GM12878 (cell line): ENCODE results near the gene GTPBP4. TPM values are rescaled to one million over a fixed set of nuclear protein-coding genes. Genes with fewer than 3 reads are reported as not detected.
A peak's percentile ranks its signal among the peaks of the same experiment; 100 is the strongest.

Experiments used
- ASH2L ChIP-seq: fragments of 300-600, 200-600 bp; sonication (generic); IDR thresholded peaks from 2 replicates; pipeline ENCODE4 v1.6.1; 2017; ENCODE audit warnings: low read depth, mild to moderate bottlenecking, borderline replicate concordance
- BCL11A ChIP-seq: IDR thresholded peaks from 2 replicates; pipeline ENCODE4 v1.6.1; 2011; ENCODE audit warnings: low read depth, low read length
- BHLHE40 ChIP-seq, 2 experiments: fragments of 450-650 bp in 1 of 2; IDR thresholded peaks; 2 replicates each; pipeline ENCODE4 v1.6.1; 2011 to 2017; ENCODE audit warnings: low read depth in 2 of 2, borderline replicate concordance in 1 of 2, improper control_type of control experiment in 1 of 2, low read length in 1 of 2, mild to moderate bottlenecking in 1 of 2
- CBFB ChIP-seq: IDR thresholded peaks from 2 replicates; pipeline ENCODE4 v1.6.1; 2016; ENCODE audit warnings: antibody characterized with exemption, low read depth
- CREM ChIP-seq: IDR thresholded peaks from 2 replicates; pipeline ENCODE4 v1.6.1; 2014; ENCODE audit warnings: antibody characterized with exemption, low read depth
- FOXK2 ChIP-seq: fragments of 450-650 bp; IDR thresholded peaks from 2 replicates; pipeline ENCODE4 v1.6.1; 2017; ENCODE audit warnings: mild to moderate bottlenecking, moderate library complexity
- HCFC1 ChIP-seq: fragments of 150-350 bp; IDR thresholded peaks from 2 replicates; pipeline ENCODE4 v1.6.1; 2014; ENCODE audit warnings: low read length
- HDAC2 ChIP-seq: fragments of 200-600 bp; sonication (generic); IDR thresholded peaks from 2 replicates; pipeline ENCODE4 v1.6.1; 2017
- HDAC6 ChIP-seq: fragments of 200-600 bp; sonication (generic); IDR thresholded peaks from one replicate; pipeline ENCODE4 v1.8.0; 2017; ENCODE audit warnings: antibody characterized with exemption; ENCODE audit not compliant: unreplicated experiment
- HDGF ChIP-seq: fragments of 450-650 bp; IDR thresholded peaks from 2 replicates; pipeline ENCODE4 v1.6.1; 2016; ENCODE audit warnings: antibody characterized with exemption
- IRF4 ChIP-seq: IDR thresholded peaks from 2 replicates; pipeline ENCODE4 v1.6.1; 2011; ENCODE audit warnings: low read depth, low read length
- JUND ChIP-seq: IDR thresholded peaks from 2 replicates; pipeline ENCODE4 v1.6.1; 2012; ENCODE audit warnings: low read depth, mild to moderate bottlenecking, low read length, improper control_type of control experiment, moderate library complexity
- MYC ChIP-seq: IDR thresholded peaks from 2 replicates; pipeline ENCODE4 v1.6.1; 2011; ENCODE audit warnings: mild to moderate bottlenecking, low read length, moderate library complexity, inconsistent platforms; ENCODE audit not compliant: insufficient read depth, insufficient replicate concordance, insufficient read length, severe bottlenecking
- PAX8 ChIP-seq: fragments of 450-650 bp; IDR thresholded peaks from 2 replicates; pipeline ENCODE4 v1.6.1; 2017; ENCODE audit warnings: mild to moderate bottlenecking, moderate library complexity
- RBBP5 ChIP-seq: fragments of 200-600 bp; sonication (generic); conservative IDR thresholded peaks from 2 replicates; pipeline ENCODE4 v1.6.1; 2016
- SMAD5 ChIP-seq: IDR thresholded peaks from 2 replicates; pipeline ENCODE4 v1.6.1; 2016; ENCODE audit warnings: antibody characterized with exemption, low read depth
- SMARCA5 ChIP-seq: fragments of 450-650 bp; IDR thresholded peaks from 2 replicates; pipeline ENCODE4 v1.6.1; 2017; ENCODE audit warnings: mild to moderate bottlenecking
- SMC3 ChIP-seq: IDR thresholded peaks from 2 replicates; pipeline ENCODE4 v1.6.1; 2011; ENCODE audit warnings: low read length, improper control_type of control experiment, borderline replicate concordance
- TAF1 ChIP-seq: IDR thresholded peaks from 2 replicates; pipeline ENCODE4 v1.6.1; 2011; ENCODE audit warnings: mild to moderate bottlenecking, low read depth, low read length, borderline replicate concordance
- YY1 ChIP-seq: IDR thresholded peaks from 2 replicates; pipeline ENCODE4 v1.6.1; 2011; ENCODE audit warnings: low read depth, mild to moderate bottlenecking, low read length
- polyA plus RNA-seq, 11 experiments: library from polyadenylated mRNA; depleted of rRNA in 4 of 11; unstranded in 6 of 11; stranded (reverse) in 5 of 11; fragments of >200 nt; fragmentation: Nextera tagmentation in 4 of 11; fragmentation: Illumina TruSeq in 1 of 11; extraction: Ambion mirVana in 4 of 11; extraction: Trizol in 1 of 11; gene quantifications; 1 replicate in 1 of 11; 2 replicates in 10 of 11; pipeline versions ENCODE4 v1.2.1 to v1.2.3, GENCODE V29; 2011 to 2016; ENCODE audit warnings: inconsistent platforms in 2 of 11, missing spikeins in 2 of 11, low read depth in 1 of 11
- total RNA-seq, 4 experiments: library from RNA; depleted of rRNA in 3 of 4; stranded (reverse); fragments of >200 nt in 3 of 4; fragmentation: Illumina TruSeq in 1 of 4; extraction: Trizol in 1 of 4; gene quantifications; 2 replicates each; pipeline versions ENCODE4 v1.2.1 to v1.2.3, GENCODE V29; 2013 to 2021

GTPBP4 gene
- total and polyA plus RNA-seq, 10 of the 15 experiments (the other 5 are each of a cell fraction or from before 2014, with no cell fraction given): 58.5 to 118 (median 71.4) TPM

GRCh38 chr10:1056326-1057105, 68.3 kb downstream of the GTPBP4 start, which contains the start of gene WDR37 (continued):
- TF ChIP-seq BCL11A (no peak), MYC (peak; percentile 63), CREM (peak; percentile 61), HDGF (peak; percentile 82; the same call in 1 of the 2 replicates), SMAD5 (no peak; the same call in 1 of the 2 replicates), JUND (no peak), SMC3 (no peak), PAX8 (no peak), BHLHE40 (IDR thresholded peaks at IDR 0.05; ENCODE audit: borderline replicate concordance in 1 of 2, low read depth in 2 of 2, low read length in 1 of 2) (peak; percentile 29 to 78; a peak in 3 of 4 replicates), SMARCA5 (peak; percentile 72), RBBP5 (peak; percentile 17; the same call in 1 of the 2 replicates), HDAC2 (no peak), TAF1 (peak; percentile 45; the same call in 1 of the 2 replicates), YY1 (peak; percentile 93), HDAC6 (no peak), ASH2L (peak; percentile 61; the same call in 1 of the 2 replicates), HCFC1 (peak; percentile 65), CBFB (peak; percentile 39; the same call in 1 of the 2 replicates), IRF4 (no peak), FOXK2 (no peak)
- TF ChIP-seq, all 136 proteins: peak for 39
